Choroid plexus epithelial cell (primary cell): ENCODE measurements around the gene PEAK3.

Source experiments
- DNase-seq: peaks from one replicate; pipeline ENCODE4 v3.0.0-alpha.2; 2010; ENCODE audit warnings: low read depth
- H3K4me3 ChIP-seq: 2 replicates; pipeline ENCODE4 v1.5.1; 2011; ENCODE audit warnings: low read depth, mild to moderate bottlenecking, control low read depth, low read length, moderate library complexity
- CTCF ChIP-seq: conservative IDR thresholded peaks from 2 replicates; pipeline ENCODE4 v1.5.1; 2011; ENCODE audit warnings: low read depth, mild to moderate bottlenecking, control low read depth, inconsistent platforms, low read length, moderate library complexity

PEAK3 gene

GRCh38 chr19:2247433-2248101, 34.4 kb downstream of the PEAK3 start:
- H3K4me3 ChIP-seq = no peak overlapping the region
- no peak for TF ChIP-seq CTCF
- no peak for DNase-seq

DNA sequence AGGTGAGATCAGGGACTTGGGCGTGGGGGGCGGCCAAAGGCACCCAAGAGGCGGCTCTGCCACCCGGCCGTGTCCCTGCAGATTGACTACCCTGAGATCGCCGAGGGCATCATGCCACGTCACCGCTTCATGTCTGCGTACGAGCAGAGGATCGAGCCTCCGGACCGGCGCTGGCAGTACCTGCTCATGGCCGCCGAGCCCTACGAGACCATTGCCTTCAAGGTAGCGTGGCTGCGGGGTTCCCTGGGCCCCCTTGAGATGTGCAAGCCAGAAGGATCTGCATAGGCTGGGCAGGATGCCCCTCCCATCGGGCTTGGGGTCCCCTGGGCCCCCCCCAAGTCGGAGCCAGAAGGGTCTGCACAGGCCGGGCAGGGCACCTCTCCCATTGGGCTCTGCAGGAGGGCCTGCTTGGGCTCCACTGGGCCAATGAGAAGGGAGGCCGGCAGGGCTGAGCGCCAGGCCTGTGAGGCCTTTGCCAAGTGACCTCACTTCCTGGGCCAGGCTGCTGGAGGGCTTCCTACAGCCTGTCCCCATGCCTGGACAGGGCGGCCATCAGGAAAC, 35.1 kb downstream of the PEAK3 start:
- no peak overlapping the region for H3K4me3 ChIP-seq
- no peak for TF ChIP-seq CTCF
- DNase-seq = peak; percentile 74

DNA sequence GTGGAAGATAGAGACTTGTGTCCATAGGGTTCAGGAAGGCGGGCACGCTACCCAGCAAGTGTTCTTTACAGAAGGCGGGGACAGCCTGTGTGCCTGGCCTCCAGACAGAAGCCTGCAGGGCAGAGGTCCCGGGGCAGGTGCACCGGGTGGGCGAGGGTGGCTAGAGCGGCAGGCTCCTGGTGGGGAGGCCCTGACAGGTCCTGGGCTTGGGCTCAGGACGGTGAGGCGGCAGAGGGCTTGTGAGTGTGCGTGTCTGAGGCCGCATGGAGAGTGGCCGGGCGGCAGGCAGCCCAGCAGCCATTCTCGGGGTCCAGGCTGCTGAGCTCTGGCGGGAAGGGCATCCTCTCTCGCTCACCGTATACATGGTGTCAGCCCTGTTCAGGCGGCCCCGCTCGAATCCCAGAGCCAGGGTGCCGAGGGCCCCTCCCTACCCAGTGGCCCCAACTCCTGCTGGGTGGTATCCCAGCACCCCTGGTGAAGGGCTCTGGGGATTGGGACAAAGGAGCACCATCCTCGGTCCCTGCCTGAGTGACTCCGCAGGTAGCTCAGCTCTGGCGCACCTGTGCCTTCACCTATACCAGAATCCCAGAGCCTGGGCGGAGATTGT, 35.9 kb downstream of the PEAK3 start:
- no peak for DNase-seq
- no peak for TF ChIP-seq CTCF
- H3K4me3 ChIP-seq = no peak overlapping the region

- H3K4me3 ChIP-seq = no peak overlapping the region
- no peak for TF ChIP-seq CTCF
- DNase-seq = no peak
These were observed 36.7 kb downstream of the PEAK3 start for GRCh38 chr19:2245273-2245672.

GRCh38 chr19:2244486-2244885, 37.5 kb downstream of the PEAK3 start:
- no peak for TF ChIP-seq CTCF
- no peak overlapping the region for H3K4me3 ChIP-seq
- DNase-seq = no peak

DNA sequence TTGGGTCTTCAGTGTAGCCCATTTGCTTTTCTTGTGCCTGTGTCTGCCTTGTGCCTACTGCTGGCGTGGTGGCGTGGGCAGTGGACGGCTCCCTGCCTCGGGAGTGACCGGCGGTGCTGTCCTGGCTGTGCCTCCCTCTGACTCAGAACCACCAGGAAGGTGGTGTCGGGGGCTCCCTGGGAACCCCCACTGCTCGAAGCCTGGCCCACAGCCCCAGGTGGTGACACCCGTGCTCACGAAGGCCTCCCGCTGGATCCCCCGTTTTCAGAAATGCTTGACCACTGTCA, 37.9 kb downstream of the PEAK3 start:
- TF ChIP-seq CTCF = no peak
- no peak for DNase-seq
- H3K4me3 ChIP-seq = no peak overlapping the region
